ENCODE data around the gene RASA3.

- no peak for TF ChIP-seq CTCF (conservative IDR thresholded peaks at IDR 0.05; ENCODE audit: low read length)
- no peak for TF ChIP-seq EZH2phosphoT487 (IDR thresholded peaks at IDR 0.05; ENCODE audit: borderline replicate concordance, low read depth, low read length)
Measured at GRCh38 chr13:113996081-113996911, 136.1 kb downstream of the RASA3 start.
